ENCODE results near the gene COPS9. TPM values are rescaled to one million over a fixed set of nuclear protein-coding genes. Genes with fewer than 3 reads are reported as not detected.

Gene COPS9
- total and polyA plus RNA-seq, 10 of the 15 experiments (the other 5 are each of a cell fraction or from before 2014, with no cell fraction given), result 80.8 to 419 (median 213) TPM

- ChIA-PET SMC1A (ENCODE audit: uncharacterized antibody, unreplicated experiment) (interaction anchor here (4.4 kb wide), 1 partner anchor 80 kb away, joined by 33 read pairs; no protein-coding TSS in a partner anchor), RAD21 (ENCODE audit: unreplicated experiment) (interaction anchor here (4.0 kb wide), 1 partner anchor 80 kb away, joined by 33 read pairs; no protein-coding TSS in a partner anchor), POLR2A (no interaction called here), CTCF (interaction anchor here (6.1 kb wide), 1 partner anchor 80 kb away, joined by 78 read pairs; no protein-coding TSS in a partner anchor)
- H3K4me2 ChIP-seq (ENCODE audit: control insufficient read depth, insufficient read depth), result no peak overlapping the region
- peaks cover 2% of the 10 kb centered on the region for H3K79me2 ChIP-seq (ENCODE audit: control insufficient read depth, insufficient read depth, low read length)
- no peak overlapping the region for H3K9ac ChIP-seq (ENCODE audit: control insufficient read depth, insufficient read depth, low read length)
- in situ Hi-C loops (cut with MboI) (loop anchor here (5.0 to 10.0 kb wide), 2 partner anchors 84 to 1106 kb away; no protein-coding TSS in a partner anchor), intact Hi-C loops (cut with micrococcal nuclease; ENCODE audit: unreplicated experiment) (loop anchor here (10.0 kb wide), 1 partner anchor 1106 kb away; no protein-coding TSS in a partner anchor)
- no peak for ATAC-seq
- H3K4me3 ChIP-seq, result no peak overlapping the region
- no TSS peak for BruUV-seq (replicated peaks)
- no peaks in the 10 kb centered on the region for H4K20me1 ChIP-seq (ENCODE audit: control insufficient read depth, insufficient read depth)
- no peaks in the 10 kb centered on the region for H3K9me3 ChIP-seq (replicated peaks; ENCODE audit: control insufficient read depth, insufficient read depth, low read length)
- no peak overlapping the region for H2AFZ ChIP-seq (ENCODE audit: control insufficient read depth, low read depth, low read length)
- no peak for DNase-seq (ENCODE audit: low read depth, low spot score)
- H3K27me3 ChIP-seq (replicated peaks in 1 of 2; ENCODE audit: control insufficient read depth in 2 of 2, insufficient read depth in 2 of 2, low read length in 1 of 2), result peaks cover 0 to 2% of the 10 kb centered on the region in 2 experiments; a peak in 2 of 4 replicates
- H3K36me3 ChIP-seq (ENCODE audit: control insufficient read depth in 2 of 2, insufficient read depth in 2 of 2, low read length in 1 of 2), result no peaks in the 10 kb centered on the region
- FAIRE-seq, result no peak
- no peaks in the 10 kb centered on the region for H3K4me1 ChIP-seq (ENCODE audit: control insufficient read depth, insufficient read depth, low read length)
- WGBS (ENCODE audit: insufficient coverage, insufficient replicate concordance, low lambda C conversion rate, missing lambda C conversion rate), result 51% methylated on average over 11 of the region's 11 CpGs
- H3K27ac ChIP-seq (ENCODE audit: control insufficient read depth, insufficient read depth), result no peak overlapping the region
- TF ChIP-seq, protein P1, sequence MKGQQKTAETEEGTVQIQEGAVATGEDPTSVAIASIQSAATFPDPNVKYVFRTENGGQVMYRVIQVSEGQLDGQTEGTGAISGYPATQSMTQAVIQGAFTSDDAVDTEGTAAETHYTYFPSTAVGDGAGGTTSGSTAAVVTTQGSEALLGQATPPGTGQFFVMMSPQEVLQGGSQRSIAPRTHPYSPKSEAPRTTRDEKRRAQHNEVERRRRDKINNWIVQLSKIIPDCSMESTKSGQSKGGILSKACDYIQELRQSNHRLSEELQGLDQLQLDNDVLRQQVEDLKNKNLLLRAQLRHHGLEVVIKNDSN (IDR thresholded peaks at IDR 0.05; ENCODE audit: borderline replicate concordance, extremely low read length, insufficient read depth, low read depth, low read length), result no peak
- TF ChIP-seq SIX5 (IDR thresholded peaks at IDR 0.05; ENCODE audit: low read depth, low read length, severe bottlenecking), result no peak
- TF ChIP-seq NFIC (IDR thresholded peaks at IDR 0.05; ENCODE audit: low read depth, low read length), result no peak
- TF ChIP-seq SP1 (IDR thresholded peaks at IDR 0.05; ENCODE audit: low read depth, low read length), result no peak
- no peak for TF ChIP-seq GATAD2B (conservative IDR thresholded peaks at IDR 0.05; ENCODE audit: low read depth)
- TF ChIP-seq ZNF207 (IDR thresholded peaks at IDR 0.05; ENCODE audit: borderline replicate concordance), result no peak
- no peak for TF ChIP-seq BRCA1 (IDR thresholded peaks at IDR 0.05; ENCODE audit: low read depth, low read length)
- no peak for TF ChIP-seq BMI1 (IDR thresholded peaks at IDR 0.05; ENCODE audit: borderline replicate concordance)
- no peak for TF ChIP-seq CBX5 (IDR thresholded peaks at IDR 0.05; ENCODE audit: low read depth)
- TF ChIP-seq KLF5 (IDR thresholded peaks at IDR 0.05; ENCODE audit: partially characterized antibody), result no peak
- no peak for TF ChIP-seq ESRRA (IDR thresholded peaks at IDR 0.05; ENCODE audit: low read length)
- TF ChIP-seq RFX5 (IDR thresholded peaks at IDR 0.05; ENCODE audit: low read depth, low read length), result no peak
- no peak for TF ChIP-seq NFXL1 (IDR thresholded peaks at IDR 0.05; ENCODE audit: borderline replicate concordance)
- no peak for TF ChIP-seq RELA (IDR thresholded peaks at IDR 0.05; ENCODE audit: borderline replicate concordance, partially characterized antibody)
- TF ChIP-seq, protein P2, sequence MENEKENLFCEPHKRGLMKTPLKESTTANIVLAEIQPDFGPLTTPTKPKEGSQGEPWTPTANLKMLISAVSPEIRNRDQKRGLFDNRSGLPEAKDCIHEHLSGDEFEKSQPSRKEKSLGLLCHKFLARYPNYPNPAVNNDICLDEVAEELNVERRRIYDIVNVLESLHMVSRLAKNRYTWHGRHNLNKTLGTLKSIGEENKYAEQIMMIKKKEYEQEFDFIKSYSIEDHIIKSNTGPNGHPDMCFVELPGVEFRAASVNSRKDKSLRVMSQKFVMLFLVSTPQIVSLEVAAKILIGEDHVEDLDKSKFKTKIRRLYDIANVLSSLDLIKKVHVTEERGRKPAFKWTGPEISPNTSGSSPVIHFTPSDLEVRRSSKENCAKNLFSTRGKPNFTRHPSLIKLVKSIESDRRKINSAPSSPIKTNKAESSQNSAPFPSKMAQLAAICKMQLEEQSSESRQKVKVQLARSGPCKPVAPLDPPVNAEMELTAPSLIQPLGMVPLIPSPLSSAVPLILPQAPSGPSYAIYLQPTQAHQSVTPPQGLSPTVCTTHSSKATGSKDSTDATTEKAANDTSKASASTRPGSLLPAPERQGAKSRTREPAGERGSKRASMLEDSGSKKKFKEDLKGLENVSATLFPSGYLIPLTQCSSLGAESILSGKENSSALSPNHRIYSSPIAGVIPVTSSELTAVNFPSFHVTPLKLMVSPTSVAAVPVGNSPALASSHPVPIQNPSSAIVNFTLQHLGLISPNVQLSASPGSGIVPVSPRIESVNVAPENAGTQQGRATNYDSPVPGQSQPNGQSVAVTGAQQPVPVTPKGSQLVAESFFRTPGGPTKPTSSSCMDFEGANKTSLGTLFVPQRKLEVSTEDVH (IDR thresholded peaks at IDR 0.05; ENCODE audit: low read depth, partially characterized antibody), result no peak
- TF ChIP-seq, protein P3, sequence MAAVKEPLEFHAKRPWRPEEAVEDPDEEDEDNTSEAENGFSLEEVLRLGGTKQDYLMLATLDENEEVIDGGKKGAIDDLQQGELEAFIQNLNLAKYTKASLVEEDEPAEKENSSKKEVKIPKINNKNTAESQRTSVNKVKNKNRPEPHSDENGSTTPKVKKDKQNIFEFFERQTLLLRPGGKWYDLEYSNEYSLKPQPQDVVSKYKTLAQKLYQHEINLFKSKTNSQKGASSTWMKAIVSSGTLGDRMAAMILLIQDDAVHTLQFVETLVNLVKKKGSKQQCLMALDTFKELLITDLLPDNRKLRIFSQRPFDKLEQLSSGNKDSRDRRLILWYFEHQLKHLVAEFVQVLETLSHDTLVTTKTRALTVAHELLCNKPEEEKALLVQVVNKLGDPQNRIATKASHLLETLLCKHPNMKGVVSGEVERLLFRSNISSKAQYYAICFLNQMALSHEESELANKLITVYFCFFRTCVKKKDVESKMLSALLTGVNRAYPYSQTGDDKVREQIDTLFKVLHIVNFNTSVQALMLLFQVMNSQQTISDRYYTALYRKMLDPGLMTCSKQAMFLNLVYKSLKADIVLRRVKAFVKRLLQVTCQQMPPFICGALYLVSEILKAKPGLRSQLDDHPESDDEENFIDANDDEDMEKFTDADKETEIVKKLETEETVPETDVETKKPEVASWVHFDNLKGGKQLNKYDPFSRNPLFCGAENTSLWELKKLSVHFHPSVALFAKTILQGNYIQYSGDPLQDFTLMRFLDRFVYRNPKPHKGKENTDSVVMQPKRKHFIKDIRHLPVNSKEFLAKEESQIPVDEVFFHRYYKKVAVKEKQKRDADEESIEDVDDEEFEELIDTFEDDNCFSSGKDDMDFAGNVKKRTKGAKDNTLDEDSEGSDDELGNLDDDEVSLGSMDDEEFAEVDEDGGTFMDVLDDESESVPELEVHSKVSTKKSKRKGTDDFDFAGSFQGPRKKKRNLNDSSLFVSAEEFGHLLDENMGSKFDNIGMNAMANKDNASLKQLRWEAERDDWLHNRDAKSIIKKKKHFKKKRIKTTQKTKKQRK (IDR thresholded peaks at IDR 0.05; ENCODE audit: low read depth, low read length), result no peak
- no peak for TF ChIP-seq ZZZ3 (IDR thresholded peaks at IDR 0.05; ENCODE audit: control insufficient read depth, insufficient read length, low read depth)
Observed at GRCh38 chr2:240140920-240141319, 4.8 kb upstream of the COPS9 start.
